Fibroblast of the aortic adventitia (primary cell): Measurements from ENCODE around the gene SPON1. TPM values are rescaled to one million over a fixed set of nuclear protein-coding genes. Genes with fewer than 3 reads are reported as not detected.
"Not testable (repeated sequence)": the region's sequence is repeated elsewhere in the genome, so short reads cannot be mapped to it uniquely, and the experiment has no call there.

Experiments used
- DNase-seq: peaks from one replicate; pipeline ENCODE4 v3.0.0-alpha.2; 2010; ENCODE audit warnings: low read depth
- H3K4me3 ChIP-seq: 2 replicates; pipeline ENCODE4 v1.5.1; 2011; ENCODE audit warnings: low read depth, mild to moderate bottlenecking, control low read depth, low read length, moderate library complexity
- CTCF ChIP-seq: IDR thresholded peaks from 2 replicates; pipeline ENCODE4 v1.5.1; 2011; ENCODE audit warnings: mild to moderate bottlenecking, low read length, control low read depth, inconsistent platforms; ENCODE audit not compliant: insufficient read depth
- total RNA-seq: library from RNA; depleted of rRNA; stranded (reverse); fragments of >200 nt; gene quantifications from 2 replicates; pipeline ENCODE4 v1.2.3, GENCODE V29; 2012; ENCODE audit warnings: low replicate concordance

Gene SPON1
- total RNA-seq, 1 donor, result 3.5 TPM

- no peak overlapping the region for H3K4me3 ChIP-seq
- no peak for TF ChIP-seq CTCF
- no peak for DNase-seq
Measured at GRCh38 chr11:14144934-14145333, 182.4 kb downstream of the SPON1 start.

GRCh38 chr11:14148653-14149273 is 186.2 kb downstream of the SPON1 start:
- DNase-seq, result peak; percentile 68
- no peak overlapping the region for H3K4me3 ChIP-seq
- TF ChIP-seq CTCF, result peak; percentile 70

- TF ChIP-seq CTCF, result no peak
Measured at GRCh38 chr11:14149683-14150082, 187.2 kb downstream of the SPON1 start.

GRCh38 chr11:14150878-14151277 is 188.4 kb downstream of the SPON1 start:
- no peak for TF ChIP-seq CTCF
- no peak for DNase-seq
- H3K4me3 ChIP-seq, result no peak overlapping the region

More at GRCh38 chr11:14149683-14150082, 187.2 kb downstream of the SPON1 start:
- H3K4me3 ChIP-seq, result no peak overlapping the region
- no peak for DNase-seq

GRCh38 chr11:14154103-14154502 is 191.6 kb downstream of the SPON1 start:
- DNase-seq, H3K4me3 ChIP-seq: not testable (repeated sequence)

GRCh38 chr11:14158393-14158792 is 195.9 kb downstream of the SPON1 start:
- no peak overlapping the region for H3K4me3 ChIP-seq
- DNase-seq, result peak; percentile 14
- no peak for TF ChIP-seq CTCF

- H3K4me3 ChIP-seq, result no peak overlapping the region
- no peak for TF ChIP-seq CTCF
- DNase-seq, result no peak
Measured at GRCh38 chr11:14163576-14163975, 201.1 kb downstream of the SPON1 start.

GRCh38 chr11:14173679-14174078 is 211.2 kb downstream of the SPON1 start:
- not testable (repeated sequence) for DNase-seq, H3K4me3 ChIP-seq
